Stomach (tissue), 4 donors: Measurements from ENCODE around the gene DNAJC10.

Source experiments
- EP300 ChIP-seq: sonication (generic); formaldehyde crosslinking; IDR thresholded peaks from one replicate; pipeline ENCODE4 v1.6.1; 2017; ENCODE audit warnings: antibody characterized with exemption
- POLR2A ChIP-seq, 4 donors: fragments of 450-650 bp; IDR thresholded peaks; one replicate each; pipeline ENCODE4 v1.6.1; 2016; ENCODE audit warnings: antibody characterized with exemption in 4 of 4, control low read depth in 2 of 4, mild to moderate bottlenecking in 1 of 4, moderate library complexity in 1 of 4

- TF ChIP-seq EP300 (no peak), POLR2A (IDR thresholded peaks at IDR 0.05) (no peak)
Measured at GRCh38 chr2:182717416-182717815, 1.4 kb downstream of the DNAJC10 start.
